HepG2 (cell line): ENCODE results near the gene QSOX1. TPM values are rescaled to one million over a fixed set of nuclear protein-coding genes. Genes with fewer than 3 reads are reported as not detected.

Source experiments
- ATAC-seq: fragments of 200-7000 bp; cut with Tn5 transposase; 3 replicates; pipeline ENCODE4 v1.9.1; 2020; ENCODE audit warnings: mild to moderate bottlenecking, moderate library complexity
- BruUV-seq: library from RNA; stranded (reverse); fragments of 400-500 nt; replicated peaks from 2 replicates; lab custom pipeline; 2021; lab: Mats Ljungman, UMichigan
- CTCF ChIA-PET: fragments of 300-600 bp; formaldehyde crosslinking; extraction: SDS; loops from one replicate; lab custom pipeline; 2021; ENCODE audit warnings: low total read pairs, inconsistent platforms, low intra/inter-chr PET ratio; lab: Yijun Ruan, JAX
- POLR2A ChIA-PET: fragments of 350-600 bp; sonication (Branson Sonifier 250); formaldehyde crosslinking; loops from one replicate; lab custom pipeline; 2020; ENCODE audit warnings: antibody characterized with exemption, inconsistent platforms; lab: Yijun Ruan, JAX
- DNase-seq: peaks from one replicate; pipeline ENCODE4 v3.0.0-alpha.2; 2015; ENCODE audit warnings: low spot score
- FAIRE-seq: peaks from 3 replicates; lab custom pipeline; 2011; peaks lifted over from hg19 to GRCh38; lab: Jason Lieb, UNC
- H2AFZ ChIP-seq: one replicate; pipeline ENCODE4 v1.6.1; 2011; ENCODE audit warnings: low read length, inconsistent platforms
- H3K27ac ChIP-seq: fragments of 300-600 bp; 3 replicates; pipeline ENCODE4 v1.8.0; 2011; ENCODE audit warnings: mixed run types, mild to moderate bottlenecking, mixed read lengths, low read length, inconsistent platforms; ENCODE audit not compliant: insufficient read depth; ENCODE audit errors: extremely low read length
- H3K27me3 ChIP-seq, 2 experiments: fragments of 200-600 bp in 1 of 2; 2 replicates in 1 of 2; 3 replicates in 1 of 2; pipeline versions ENCODE4 v1.6.0 to v1.8.0; 2011; ENCODE audit warnings: low read length in 2 of 2, mild to moderate bottlenecking in 2 of 2, moderate library complexity in 2 of 2, inconsistent platforms in 1 of 2; ENCODE audit not compliant: insufficient read depth in 2 of 2, control insufficient read depth in 1 of 2
- H3K36me3 ChIP-seq, 2 experiments: fragments of 200-600 bp in 1 of 2; replicated peaks in 1 of 2; 2 replicates in 1 of 2; 3 replicates in 1 of 2; pipeline versions ENCODE4 v1.5.1 to v1.8.0; 2011; ENCODE audit warnings: low read length in 2 of 2, inconsistent platforms in 1 of 2; ENCODE audit not compliant: insufficient read depth in 2 of 2, control insufficient read depth in 1 of 2
- H3K4me1 ChIP-seq: 2 replicates; pipeline ENCODE4 v1.5.1; 2012; ENCODE audit warnings: low read length, inconsistent platforms; ENCODE audit not compliant: insufficient read depth
- H3K4me2 ChIP-seq: 2 replicates; pipeline ENCODE4 v1.6.0; 2011; ENCODE audit warnings: low read depth, low read length, inconsistent platforms
- H3K4me3 ChIP-seq, 3 experiments: fragments of 200-600 bp in 1 of 3; sonication (generic), shearing (Covaris generic) in 1 of 3; replicated peaks in 1 of 3; 2 replicates each; pipeline ENCODE4 v1.5.1; 2011 to 2016; ENCODE audit warnings: low read length in 3 of 3, inconsistent platforms in 2 of 3, low read depth in 2 of 3, mild to moderate bottlenecking in 2 of 3, control low read depth in 1 of 3, mixed read lengths in 1 of 3; ENCODE audit not compliant: insufficient read depth in 1 of 3
- H3K79me2 ChIP-seq: one replicate; pipeline ENCODE4 v1.6.1; 2011; ENCODE audit warnings: low read length, inconsistent platforms; ENCODE audit not compliant: insufficient read depth
- H3K9ac ChIP-seq: 2 replicates; pipeline ENCODE4 v1.6.0; 2011; ENCODE audit warnings: mild to moderate bottlenecking, low read depth, low read length, inconsistent platforms; ENCODE audit not compliant: insufficient read depth
- H3K9me3 ChIP-seq: 2 replicates; pipeline ENCODE4 v1.5.1; 2012; ENCODE audit warnings: mild to moderate bottlenecking, low read length
- H4K20me1 ChIP-seq: 2 replicates; pipeline ENCODE4 v1.6.0; 2011; ENCODE audit warnings: inconsistent platforms, mild to moderate bottlenecking, low read length, moderate library complexity; ENCODE audit not compliant: insufficient read depth
- AKNA ChIP-seq: sonication (generic); formaldehyde crosslinking; IDR thresholded peaks from 2 replicates; pipeline ENCODE4 v1.4.0; 2020; ENCODE audit warnings: missing genetic modification reagents, borderline replicate concordance
- CCAR2 ChIP-seq: fragments of 200-400 bp; formaldehyde crosslinking; optimal IDR thresholded peaks from 2 replicates; pipeline ENCODE3; 2018; ENCODE audit warnings: low read depth, mild to moderate bottlenecking, low read length, moderate library complexity
- HNF1A ChIP-seq, 2 experiments: sonication (generic) in 1 of 2; formaldehyde crosslinking in 1 of 2; IDR thresholded peaks; 2 replicates each; pipeline versions ENCODE4 v1.4.0 to v1.6.1; 2016 to 2020; ENCODE audit warnings: borderline replicate concordance in 1 of 2, low read depth in 1 of 2, mild to moderate bottlenecking in 1 of 2, missing genetic modification reagents in 1 of 2
- MED8 ChIP-seq: sonication (generic); formaldehyde crosslinking; IDR thresholded peaks from 2 replicates; pipeline ENCODE4 v1.8.1; 2023; ENCODE audit warnings: mild to moderate bottlenecking, missing genetic modification reagents; ENCODE audit not compliant: insufficient replicate concordance
- MTF1 ChIP-seq: sonication (generic); formaldehyde crosslinking; IDR thresholded peaks from 2 replicates; pipeline ENCODE4 v1.5.0; 2020; ENCODE audit warnings: missing genetic modification reagents
- RARA ChIP-seq: IDR thresholded peaks from 2 replicates; pipeline ENCODE4 v1.6.1; 2016; ENCODE audit warnings: missing genetic modification reagents, missing compliant biosample characterization
- SIX4 ChIP-seq: sonication (generic); formaldehyde crosslinking; IDR thresholded peaks from 2 replicates; pipeline ENCODE4 v1.4.0; 2020; ENCODE audit warnings: missing genetic modification reagents
- SMAD1 ChIP-seq: sonication (generic); formaldehyde crosslinking; IDR thresholded peaks from 2 replicates; pipeline ENCODE4 v1.4.0; 2020; ENCODE audit warnings: missing genetic modification reagents, low read depth, mild to moderate bottlenecking, borderline replicate concordance
- ZBTB10 ChIP-seq: sonication (generic); formaldehyde crosslinking; IDR thresholded peaks from 2 replicates; pipeline ENCODE4 v1.4.0; 2020; ENCODE audit warnings: missing genetic modification reagents, borderline replicate concordance
- ZBTB7A ChIP-seq: sonication (generic); formaldehyde crosslinking; IDR thresholded peaks from 2 replicates; pipeline ENCODE4 v1.8.0; 2022; ENCODE audit warnings: mild to moderate bottlenecking, missing genetic modification reagents
- ZNF263 ChIP-seq: sonication (generic); formaldehyde crosslinking; IDR thresholded peaks from 2 replicates; pipeline ENCODE4 v1.4.0; 2020; ENCODE audit warnings: missing genetic modification reagents
- ZNF564 ChIP-seq: sonication (generic); formaldehyde crosslinking; IDR thresholded peaks from 2 replicates; pipeline ENCODE4 v1.8.1; 2023; ENCODE audit warnings: mild to moderate bottlenecking, missing genetic modification reagents
- ZNF761 ChIP-seq: sonication (generic); formaldehyde crosslinking; conservative IDR thresholded peaks from 2 replicates; pipeline ENCODE4 v1.4.0; 2020; ENCODE audit warnings: mild to moderate bottlenecking, missing genetic modification reagents
- WGBS: methylation state at CpG from one replicate; pipeline ENCODE4 v1.1.6; 2017; ENCODE audit warnings: low lambda C conversion rate; 5-methylcytosine and 5-hydroxymethylcytosine counted together
- in situ Hi-C: cut with HindIII; loops from 2 replicates; pipeline ENCODE4 v1.10.0; 2017; ENCODE audit warnings: low pct_unique_long_range_greater_than_20kb; ENCODE audit not compliant: extremely low pct_ligation_motif_present
- intact Hi-C: fragments of 100-400 bp; cut with micrococcal nuclease; formaldehyde crosslinking; loops from one replicate; pipeline ENCODE4 v1.10.0; 2022; ENCODE audit not compliant: unreplicated experiment
- polyA plus RNA-seq, 8 experiments: library from polyadenylated mRNA; depleted of rRNA in 3 of 8; stranded (reverse) in 7 of 8; unstranded in 1 of 8; fragments of >200 nt; fragmentation: Illumina TruSeq in 4 of 8; extraction: Trizol in 4 of 8; gene quantifications; 2 replicates each; pipeline versions ENCODE4 v1.2.1 to v1.2.3, GENCODE V29; 2011 to 2016; ENCODE audit warnings: low read depth in 4 of 8, missing spikeins in 1 of 8, mixed read lengths in 1 of 8; ENCODE audit not compliant: insufficient read depth in 1 of 8
- total RNA-seq, 5 experiments: library from RNA; depleted of rRNA; stranded (reverse); fragments of >200 nt; fragmentation: Illumina TruSeq; extraction: Trizol; gene quantifications; 2 replicates each; pipeline ENCODE4 v1.2.3, GENCODE V29; 2016; ENCODE audit warnings: low read depth in 1 of 5

QSOX1 gene
- total and polyA plus RNA-seq, 2 of the 13 experiments (the other 11 are each of a cell fraction or from before 2014, with no cell fraction given) = 6.8 to 40.2 TPM

GRCh38 chr1:180135535-180135934 is 19.1 kb upstream of the QSOX1 start:
- Histone ChIP-seq H3K27me3 (peaks cover 0 to 4% of the 10 kb centered on the region in 2 experiments; a peak in 2 of 5 replicates), H2AFZ (no peak overlapping the region), H4K20me1 (no peaks in the 10 kb centered on the region), H3K36me3 (no peaks in the 10 kb centered on the region), H3K9me3 (no peaks in the 10 kb centered on the region), H3K4me1 (peaks cover 35% of the 10 kb centered on the region), H3K9ac (no peak overlapping the region), H3K79me2 (no peaks in the 10 kb centered on the region), H3K27ac (no peak overlapping the region), H3K4me3 (no peak overlapping the region), H3K4me2 (no peak overlapping the region)
- ChIA-PET CTCF (no interaction called here), POLR2A (no interaction called here)
- no peak for FAIRE-seq
- no peak for ATAC-seq
- in situ Hi-C loops (no loop called here), intact Hi-C loops (no loop called here)
- no TSS peak for BruUV-seq
- DNase-seq = no peak
- 0% methylated on average over 1 of the region's 1 CpG for WGBS
- TF ChIP-seq CCAR2 (no peak), AKNA (CRISPR knock-in tag) (no peak), RARA (CRISPR knock-in tag) (no peak), ZBTB7A (no peak), MED8 (CRISPR knock-in tag) (no peak), SMAD1 (CRISPR knock-in tag) (no peak), ZNF761 (CRISPR knock-in tag) (no peak), ZNF263 (CRISPR knock-in tag) (no peak), HNF1A (IDR thresholded peaks at IDR 0.05; ENCODE audit: low read depth) (no peak), HNF1A (CRISPR knock-in tag; IDR thresholded peaks at IDR 0.05; ENCODE audit: borderline replicate concordance) (no peak), SIX4 (CRISPR knock-in tag) (no peak), ZNF564 (CRISPR knock-in tag) (no peak), MTF1 (CRISPR knock-in tag) (no peak), ZBTB10 (CRISPR knock-in tag) (no peak)
